HepG2 (cell line): Measurements from ENCODE around the gene USP40.

Experiments used
- EZH2 ChIP-seq: conservative IDR thresholded peaks from 2 replicates; pipeline ENCODE4 v1.6.1; 2012; ENCODE audit warnings: mild to moderate bottlenecking, low read depth, low read length, moderate library complexity
- TF ChIP-seq, protein P1 (sequence below): sonication (generic); formaldehyde crosslinking; IDR thresholded peaks from 2 replicates; pipeline ENCODE4 v1.4.0; 2020; ENCODE audit warnings: mild to moderate bottlenecking, missing genetic modification reagents

GRCh38 chr2:233456934-233457333, 109.6 kb downstream of the USP40 start:
- TF ChIP-seq, protein P1, sequence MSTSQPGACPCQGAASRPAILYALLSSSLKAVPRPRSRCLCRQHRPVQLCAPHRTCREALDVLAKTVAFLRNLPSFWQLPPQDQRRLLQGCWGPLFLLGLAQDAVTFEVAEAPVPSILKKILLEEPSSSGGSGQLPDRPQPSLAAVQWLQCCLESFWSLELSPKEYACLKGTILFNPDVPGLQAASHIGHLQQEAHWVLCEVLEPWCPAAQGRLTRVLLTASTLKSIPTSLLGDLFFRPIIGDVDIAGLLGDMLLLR (CRISPR knock-in tag): no peak
- TF ChIP-seq EZH2: no peak
